ENCODE data around the gene NELFE.
"Not testable (repeated sequence)": the region's sequence is repeated elsewhere in the genome, so short reads cannot be mapped to it uniquely, and the experiment has no call there.

Gene NELFE, protein sequence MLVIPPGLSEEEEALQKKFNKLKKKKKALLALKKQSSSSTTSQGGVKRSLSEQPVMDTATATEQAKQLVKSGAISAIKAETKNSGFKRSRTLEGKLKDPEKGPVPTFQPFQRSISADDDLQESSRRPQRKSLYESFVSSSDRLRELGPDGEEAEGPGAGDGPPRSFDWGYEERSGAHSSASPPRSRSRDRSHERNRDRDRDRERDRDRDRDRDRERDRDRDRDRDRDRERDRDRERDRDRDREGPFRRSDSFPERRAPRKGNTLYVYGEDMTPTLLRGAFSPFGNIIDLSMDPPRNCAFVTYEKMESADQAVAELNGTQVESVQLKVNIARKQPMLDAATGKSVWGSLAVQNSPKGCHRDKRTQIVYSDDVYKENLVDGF

GRCh38 chr6:31958741-31959739, at the start of gene NELFE, which contains the start of gene SKIC2:
NELFE (minus strand) TSS chr6:31958971; CDS start chr6:31958446, 525 bp downstream.
SKIC2 (plus strand) TSS chr6:31959175; CDS start chr6:31959193, 18 bp downstream.
- in situ Hi-C loops (cut with MboI; ENCODE audit: low pct_unique_long_range_greater_than_20kb, low sequenced_read_pairs) = no loop called here

GRCh38 chr6:32008037-32008436, 49.3 kb upstream of the NELFE start:
- DNase-seq; in situ Hi-C loops (cut with MboI; ENCODE audit: low pct_unique_long_range_greater_than_20kb, low sequenced_read_pairs): not testable (repeated sequence)

More at GRCh38 chr6:31958741-31959739, at the start of gene NELFE, which contains the start of gene SKIC2:
- DNase-seq = peak; percentile 99

GRCh38 chr6:32007086-32007485, 48.3 kb upstream of the NELFE start:
- DNase-seq; in situ Hi-C loops (cut with MboI; ENCODE audit: low pct_unique_long_range_greater_than_20kb, low sequenced_read_pairs): not testable (repeated sequence)

- in situ Hi-C loops (cut with MboI; ENCODE audit: low pct_unique_long_range_greater_than_20kb, low sequenced_read_pairs); DNase-seq: not testable (repeated sequence)
Observed at GRCh38 chr6:32005991-32006529, 47.3 kb upstream of the NELFE start.

- in situ Hi-C loops (cut with MboI; ENCODE audit: low pct_unique_long_range_greater_than_20kb, low sequenced_read_pairs); DNase-seq: not testable (repeated sequence)
Observed at GRCh38 chr6:32005538-32005880, 46.7 kb upstream of the NELFE start.

DNA sequence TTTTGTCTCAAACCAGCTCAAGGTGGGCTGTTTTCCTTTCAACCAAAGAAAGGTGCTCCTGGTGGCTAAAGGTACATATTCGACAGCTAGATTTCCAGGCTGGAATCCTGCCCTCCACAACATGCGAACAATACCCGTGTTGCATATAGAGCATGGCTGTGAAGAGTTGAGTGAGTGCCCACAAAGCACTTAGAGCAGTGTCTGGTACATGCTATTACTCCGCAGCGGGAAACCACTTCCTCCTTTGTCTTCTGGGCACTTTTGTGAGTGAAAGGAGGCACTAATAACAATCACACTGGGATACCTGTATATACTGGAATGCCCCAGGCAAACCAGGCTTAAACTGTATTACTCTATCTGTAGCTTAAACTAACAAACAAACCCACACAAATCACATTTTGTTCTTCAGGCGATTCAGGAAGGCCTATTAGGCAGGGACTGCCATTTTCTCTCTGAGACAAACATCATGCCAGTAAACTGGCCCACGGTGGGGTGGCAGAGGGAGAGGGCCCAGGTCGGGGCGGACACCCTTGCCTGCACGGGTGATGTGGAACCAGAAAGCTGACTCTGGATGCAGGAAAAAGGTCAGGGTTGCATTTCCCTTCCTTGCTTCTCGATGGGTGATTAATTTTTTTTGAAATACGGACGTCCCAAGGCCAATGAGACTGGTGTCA, 46.2 kb upstream of the NELFE start:
- DNase-seq; in situ Hi-C loops (cut with MboI; ENCODE audit: low pct_unique_long_range_greater_than_20kb, low sequenced_read_pairs): not testable (repeated sequence)

- DNase-seq = peak; percentile 21
- in situ Hi-C loops (cut with MboI; ENCODE audit: low pct_unique_long_range_greater_than_20kb, low sequenced_read_pairs) = not testable (repeated sequence)
Observed at GRCh38 chr6:32004393-32004792, 45.6 kb upstream of the NELFE start.

- DNase-seq; in situ Hi-C loops (cut with MboI; ENCODE audit: low pct_unique_long_range_greater_than_20kb, low sequenced_read_pairs): not testable (repeated sequence)
Observed at GRCh38 chr6:32003301-32003700, 44.5 kb upstream of the NELFE start.

DNA sequence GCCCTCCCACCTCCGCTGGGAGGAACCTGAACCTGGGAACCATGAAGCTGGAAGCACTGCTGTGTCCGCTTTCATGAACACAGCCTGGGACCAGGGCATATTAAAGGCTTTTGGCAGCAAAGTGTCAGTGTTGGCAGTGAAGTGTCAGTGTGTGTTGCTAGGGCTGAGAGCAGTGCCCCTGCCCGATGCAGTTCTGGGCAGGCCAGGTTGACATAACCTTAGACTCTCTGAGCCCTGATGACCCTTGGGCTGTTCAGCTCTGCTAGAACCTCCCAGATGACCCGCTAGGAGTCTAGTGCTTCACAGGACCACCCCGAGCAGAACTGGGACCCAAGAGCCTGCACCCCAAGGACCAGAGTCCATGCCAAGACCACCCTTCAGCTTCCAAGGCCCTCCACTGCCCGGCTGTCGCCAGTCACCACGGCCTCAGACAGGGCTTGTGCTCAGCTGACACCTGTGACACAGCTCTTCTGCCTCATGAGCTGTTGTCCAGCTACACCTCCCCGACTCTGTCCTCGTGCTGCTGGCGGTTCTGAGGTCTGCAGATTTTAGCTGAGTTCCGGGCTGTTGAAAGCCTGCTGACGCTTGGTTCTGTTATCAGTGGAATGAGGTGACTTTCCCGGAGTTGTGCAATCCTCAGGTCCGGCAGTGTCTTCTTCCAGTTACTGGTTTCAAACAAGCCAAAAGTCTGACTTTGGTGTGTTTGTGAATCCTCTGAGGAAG, 43.9 kb upstream of the NELFE start:
- DNase-seq; in situ Hi-C loops (cut with MboI; ENCODE audit: low pct_unique_long_range_greater_than_20kb, low sequenced_read_pairs): not testable (repeated sequence)

DNA sequence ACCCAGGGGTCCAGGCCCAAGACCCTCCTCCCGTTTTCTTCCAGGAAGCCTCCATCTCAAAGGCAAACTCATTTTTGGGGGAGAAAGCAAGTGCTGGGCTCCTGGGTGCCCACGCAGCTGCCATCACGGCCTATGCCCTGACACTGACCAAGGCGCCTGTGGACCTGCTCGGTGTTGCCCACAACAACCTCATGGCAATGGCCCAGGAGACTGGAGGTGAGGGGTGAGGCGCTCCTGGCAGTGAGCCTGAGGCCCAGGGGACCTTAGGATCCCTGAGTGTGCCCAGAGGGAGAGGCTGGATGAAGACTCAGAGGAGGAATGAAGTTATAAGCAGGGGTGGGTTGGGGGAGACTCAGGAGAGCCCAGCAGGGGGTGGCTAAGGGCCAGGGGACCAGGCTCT, 37.6 kb upstream of the NELFE start:
- in situ Hi-C loops (cut with MboI; ENCODE audit: low pct_unique_long_range_greater_than_20kb, low sequenced_read_pairs); DNase-seq: not testable (repeated sequence)

DNA sequence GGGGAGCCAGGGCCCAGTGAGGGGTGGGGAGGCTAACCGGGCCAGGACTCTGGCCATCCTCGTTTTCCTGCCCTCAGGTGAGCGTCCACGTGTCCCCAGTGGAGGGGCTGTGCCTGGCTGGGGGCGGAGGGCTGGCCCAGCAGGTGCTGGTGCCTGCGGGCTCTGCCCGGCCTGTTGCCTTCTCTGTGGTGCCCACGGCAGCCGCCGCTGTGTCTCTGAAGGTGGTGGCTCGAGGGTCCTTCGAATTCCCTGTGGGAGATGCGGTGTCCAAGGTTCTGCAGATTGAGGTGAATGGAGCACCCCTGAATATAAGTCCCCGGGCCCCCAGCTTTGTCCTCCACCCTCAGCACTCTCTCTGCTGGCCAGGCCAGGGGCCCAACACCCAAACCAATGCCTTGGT, 35.6 kb upstream of the NELFE start:
- DNase-seq; in situ Hi-C loops (cut with MboI; ENCODE audit: low pct_unique_long_range_greater_than_20kb, low sequenced_read_pairs): not testable (repeated sequence)

DNA sequence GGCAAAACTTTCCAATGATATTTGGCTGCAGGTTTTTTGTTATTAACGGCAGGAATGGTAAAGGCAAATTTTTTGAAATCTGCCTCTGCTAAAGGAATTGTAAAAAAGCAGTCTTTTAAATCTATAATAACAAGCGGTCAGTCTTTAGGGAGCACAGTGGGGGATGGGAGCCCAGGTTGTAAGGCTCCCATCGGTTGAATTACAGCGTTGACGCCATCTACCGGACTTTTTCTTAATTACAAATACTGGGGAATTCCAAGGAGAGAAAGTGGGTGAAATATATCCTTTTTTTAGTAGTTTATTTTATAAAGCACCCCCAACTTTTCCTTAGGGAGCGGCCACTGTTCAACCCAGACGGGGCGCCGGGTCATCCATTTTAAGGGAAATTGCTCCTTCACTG, 30.6 kb upstream of the NELFE start:
- in situ Hi-C loops (cut with MboI; ENCODE audit: low pct_unique_long_range_greater_than_20kb, low sequenced_read_pairs); DNase-seq: not testable (repeated sequence)

DNA sequence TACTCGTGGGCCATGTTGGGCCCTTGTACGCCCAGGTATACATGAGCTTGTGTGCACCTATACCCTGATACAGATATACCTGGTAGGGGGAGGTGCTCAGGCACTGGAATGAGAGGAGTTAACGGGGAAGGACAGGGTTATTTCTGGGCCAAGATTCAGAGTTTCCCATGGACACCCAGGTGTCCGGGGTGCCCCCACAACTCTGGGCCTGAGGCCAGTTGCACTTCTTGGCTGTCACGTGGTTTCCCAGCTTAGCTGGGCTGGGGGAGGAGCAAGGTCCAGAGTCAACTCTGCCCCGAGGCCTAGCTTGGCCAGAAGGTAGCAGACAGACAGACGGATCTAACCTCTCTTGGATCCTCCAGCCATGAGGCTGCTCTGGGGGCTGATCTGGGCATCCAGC, 23.0 kb upstream of the NELFE start, which contains the start of gene C4A:
TSS of gene C4A (plus strand) at position 314 of the 400 bp plus-strand sequence. CDS start at position 365, 51 bp downstream.
- DNase-seq; in situ Hi-C loops (cut with MboI; ENCODE audit: low pct_unique_long_range_greater_than_20kb, low sequenced_read_pairs): not testable (repeated sequence)

GRCh38 chr6:31980998-31981397, 22.2 kb upstream of the NELFE start:
- in situ Hi-C loops (cut with MboI; ENCODE audit: low pct_unique_long_range_greater_than_20kb, low sequenced_read_pairs); DNase-seq: not testable (repeated sequence)

- in situ Hi-C loops (cut with MboI; ENCODE audit: low pct_unique_long_range_greater_than_20kb, low sequenced_read_pairs); DNase-seq: not testable (repeated sequence)
Observed at GRCh38 chr6:31980195-31980876, 21.6 kb upstream of the NELFE start.

DNA sequence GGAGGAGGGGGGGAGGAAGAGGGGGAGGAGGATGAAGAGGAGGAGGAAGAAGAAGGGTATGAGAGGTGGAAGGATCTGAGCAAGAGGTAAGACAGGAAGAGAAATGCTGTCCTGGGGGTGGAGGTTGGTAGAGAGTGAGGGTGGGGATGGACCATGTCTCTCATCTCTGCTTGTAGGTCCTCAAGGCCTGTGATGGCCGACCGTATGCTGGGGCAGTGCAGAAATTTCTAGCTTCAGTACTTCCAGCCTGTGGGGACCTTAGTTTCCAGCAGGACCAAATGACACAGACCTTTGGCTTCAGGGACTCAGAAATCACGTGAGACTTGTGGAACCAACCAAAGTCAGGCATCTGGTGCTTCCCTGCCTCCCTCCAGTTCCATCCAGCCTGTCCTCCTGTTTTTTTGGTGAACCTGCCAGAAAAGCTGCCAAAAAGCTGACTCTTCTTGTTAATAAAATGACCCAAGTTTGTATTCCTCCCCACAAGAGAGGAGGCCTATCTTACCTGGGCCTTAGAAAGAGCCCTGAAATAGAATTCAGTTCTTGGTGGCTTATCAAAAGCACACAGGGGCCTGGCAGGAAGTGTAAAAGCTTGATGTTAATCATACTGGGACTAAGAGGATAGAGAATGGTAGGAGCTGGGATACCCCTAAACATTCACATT, 20.6 kb upstream of the NELFE start:
- no peak for DNase-seq
- in situ Hi-C loops (cut with MboI; ENCODE audit: low pct_unique_long_range_greater_than_20kb, low sequenced_read_pairs) = no loop called here

DNA sequence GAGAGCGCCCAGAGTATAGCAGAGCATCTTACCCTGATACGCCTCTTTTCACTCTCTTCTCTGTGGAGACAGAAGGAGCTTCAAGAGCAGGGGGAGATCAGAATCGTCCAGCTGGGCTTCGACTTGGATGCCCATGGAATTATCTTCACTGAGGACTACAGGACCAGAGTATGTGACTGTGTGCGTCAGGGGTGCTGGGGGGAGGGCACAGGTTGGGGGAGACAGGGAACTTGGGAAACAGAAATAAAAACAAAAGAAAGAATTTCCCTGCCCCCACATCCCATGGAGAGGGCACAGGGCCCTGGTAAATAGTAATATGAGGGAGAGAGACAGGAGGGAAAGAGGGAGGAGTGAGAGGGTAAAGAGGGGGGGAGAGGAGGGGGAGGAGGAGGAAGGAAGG, 20.1 kb upstream of the NELFE start:
- DNase-seq = no peak
- in situ Hi-C loops (cut with MboI; ENCODE audit: low pct_unique_long_range_greater_than_20kb, low sequenced_read_pairs) = no loop called here
